ENCODE measurements around the gene MRPS18A.
"Not testable (repeated sequence)": the region's sequence is repeated elsewhere in the genome, so short reads cannot be mapped to it uniquely, and the experiment has no call there.

The MRPS18A gene

GRCh38 chr6:43716099-43716498, 28.5 kb upstream of the MRPS18A start:
- peak; percentile 83 for DNase-seq

GRCh38 chr6:43715056-43715788, 27.6 kb upstream of the MRPS18A start:
- DNase-seq, result no peak

- peak; percentile 57 for DNase-seq
Measured at GRCh38 chr6:43714311-43715055, 26.9 kb upstream of the MRPS18A start.

- DNase-seq, result no peak
Measured at GRCh38 chr6:43713643-43714310, 26.2 kb upstream of the MRPS18A start.

DNA sequence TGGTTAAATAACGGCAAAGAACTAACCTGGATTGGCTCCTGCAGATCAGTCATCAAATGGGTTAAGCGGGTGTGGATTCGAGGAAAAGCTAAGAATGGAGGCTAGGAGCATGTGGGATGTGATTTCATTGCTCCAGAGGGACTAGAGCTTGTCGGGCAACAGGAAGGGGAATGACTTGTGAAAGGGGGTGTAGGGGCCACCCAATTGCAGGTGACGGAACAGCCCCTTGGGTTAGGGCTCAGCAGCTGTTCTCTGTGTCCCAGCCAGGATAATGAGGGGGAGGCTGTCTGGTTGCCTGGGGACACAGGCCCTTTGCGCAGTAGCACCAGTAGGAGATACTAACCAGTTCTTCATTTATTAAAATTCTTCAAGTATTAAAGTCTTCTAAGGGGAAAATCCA, 25.0 kb upstream of the MRPS18A start:
- DNase-seq, result no peak

DNA sequence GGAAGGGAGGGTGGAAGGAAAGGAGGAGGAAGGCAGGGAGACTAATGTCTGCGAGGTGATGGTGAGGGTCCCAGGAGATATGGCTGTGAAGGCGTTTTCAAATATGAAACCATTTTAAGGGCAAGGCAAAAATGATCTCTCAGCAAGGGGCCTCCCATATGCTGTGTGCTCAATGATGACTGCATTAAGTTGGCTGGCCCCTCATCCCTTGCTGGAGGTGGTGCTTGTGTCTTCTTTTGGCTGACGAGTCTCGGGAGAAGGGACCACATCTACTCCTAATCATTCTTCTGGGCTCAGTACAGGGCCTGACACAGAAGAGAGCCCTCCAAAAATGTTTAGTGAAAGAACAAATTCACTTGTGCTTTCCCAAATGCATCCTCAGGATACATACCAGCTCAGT, 23.0 kb upstream of the MRPS18A start:
- DNase-seq, result no peak

DNA sequence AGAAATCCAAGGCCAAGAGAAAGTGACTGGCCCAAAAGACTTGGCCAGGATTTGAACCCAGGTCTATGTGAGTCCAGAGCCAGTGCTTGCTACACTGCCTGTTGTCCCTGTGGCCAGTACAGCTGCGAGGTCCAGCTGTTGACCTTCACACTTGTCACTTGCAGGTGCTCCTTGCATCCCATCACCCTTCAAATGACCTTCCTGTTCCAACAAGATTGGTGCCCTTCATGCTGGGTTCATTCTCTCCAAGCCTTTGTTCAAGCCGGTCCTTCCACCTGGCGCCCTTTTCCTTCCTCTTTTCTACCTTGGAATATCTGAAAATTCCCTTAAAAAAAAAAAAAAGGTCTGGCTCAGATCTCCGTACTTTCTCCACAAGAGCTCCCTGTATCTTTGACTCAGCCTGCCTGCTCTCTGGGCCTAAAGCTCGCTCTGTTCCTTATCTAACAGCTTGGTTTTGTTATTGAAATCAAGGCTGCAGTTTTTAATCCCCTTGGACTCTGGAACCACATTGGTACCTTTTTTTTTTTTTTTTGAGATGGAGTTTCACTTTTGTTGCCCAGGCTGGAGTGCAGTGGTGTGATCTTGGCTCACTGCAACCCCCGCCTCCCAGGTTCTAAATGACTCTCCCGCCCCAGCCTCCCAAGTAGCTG, 22.2 kb upstream of the MRPS18A start:
- no peak for DNase-seq

DNA sequence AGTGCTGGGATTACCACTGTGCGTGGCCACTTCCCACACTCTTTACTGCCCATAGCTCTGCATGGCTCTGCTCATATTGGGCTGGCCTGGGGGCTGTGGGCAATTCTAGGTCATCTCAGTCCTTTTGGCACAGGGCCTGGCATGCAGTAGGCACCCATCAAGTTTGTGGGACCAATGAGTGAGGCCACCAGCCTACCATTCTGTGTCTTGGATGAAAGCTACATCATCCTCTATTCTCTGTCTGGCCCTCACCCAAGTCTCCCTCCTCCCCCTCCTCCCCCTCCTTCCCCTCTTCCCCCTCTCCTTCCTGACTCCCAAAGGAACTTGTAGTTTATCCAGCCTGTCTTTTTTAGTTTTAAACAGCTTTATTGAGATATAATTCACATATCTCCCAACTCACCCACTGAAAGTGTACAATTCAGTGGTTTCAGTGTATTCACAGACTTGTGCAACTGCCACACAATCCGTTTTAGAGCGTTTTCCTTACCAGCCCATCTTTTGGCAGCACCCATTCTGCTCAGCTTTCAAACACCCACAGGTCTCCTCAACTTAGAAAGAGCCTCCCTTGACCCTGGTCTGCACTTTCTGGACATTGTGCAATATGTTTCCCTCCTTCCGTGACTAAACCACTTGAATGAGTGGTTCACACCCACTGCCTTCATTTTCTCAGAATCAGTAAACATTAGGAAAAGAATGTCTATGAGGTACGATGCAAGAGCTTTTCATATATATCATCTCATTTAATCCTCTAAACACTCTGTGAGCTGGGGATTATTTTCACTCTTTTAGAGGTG, 21.5 kb upstream of the MRPS18A start:
- no peak for DNase-seq

- no peak for DNase-seq
Measured at GRCh38 chr6:43707767-43708166, 20.2 kb upstream of the MRPS18A start.

GRCh38 chr6:43707269-43707668, 19.7 kb upstream of the MRPS18A start:
- no peak for DNase-seq

GRCh38 chr6:43706788-43707187, 19.2 kb upstream of the MRPS18A start:
- no peak for DNase-seq

DNA sequence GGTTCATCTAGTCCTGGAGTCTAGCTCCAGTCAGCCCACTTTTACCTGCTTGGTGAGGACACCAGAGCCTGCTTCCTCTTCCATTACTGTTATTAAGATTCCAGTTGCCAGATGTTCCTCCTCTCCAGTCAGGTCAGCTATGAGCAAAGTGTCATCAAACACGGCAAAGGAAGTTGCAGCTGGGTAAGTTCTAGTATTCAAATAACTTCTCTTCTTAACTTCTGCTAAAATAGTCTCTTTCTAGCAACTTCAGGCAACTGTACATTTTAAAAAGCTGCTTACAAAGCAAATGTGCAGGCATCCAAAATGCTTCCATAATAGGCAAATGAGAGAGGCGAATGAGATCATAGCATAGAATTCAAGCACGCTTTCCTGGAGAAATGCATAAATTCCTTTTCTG, 18.4 kb upstream of the MRPS18A start:
- DNase-seq, result no peak

- DNase-seq, result no peak
Measured at GRCh38 chr6:43703512-43704429, 16.2 kb upstream of the MRPS18A start.

- peak; percentile 93 for DNase-seq
Measured at GRCh38 chr6:43702534-43703440, 15.2 kb upstream of the MRPS18A start.

DNA sequence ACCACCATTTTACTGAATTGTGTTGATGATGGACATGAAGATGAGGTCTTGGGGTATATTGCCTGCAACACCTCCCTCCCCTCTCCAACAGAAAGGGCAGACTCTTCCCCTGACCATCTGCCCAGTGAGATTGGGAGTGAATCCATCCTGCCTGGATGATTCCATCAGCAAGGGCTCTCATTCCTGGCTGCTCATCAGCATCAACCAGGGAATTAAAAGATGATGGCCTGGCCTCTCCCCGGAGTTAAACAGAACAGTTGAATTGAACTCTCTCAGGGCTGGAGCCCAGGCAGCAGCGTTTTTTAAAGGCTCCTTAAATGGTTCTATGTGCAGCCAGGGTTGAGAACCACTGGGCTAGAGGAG, 14.6 kb upstream of the MRPS18A start:
- no peak for DNase-seq

DNA sequence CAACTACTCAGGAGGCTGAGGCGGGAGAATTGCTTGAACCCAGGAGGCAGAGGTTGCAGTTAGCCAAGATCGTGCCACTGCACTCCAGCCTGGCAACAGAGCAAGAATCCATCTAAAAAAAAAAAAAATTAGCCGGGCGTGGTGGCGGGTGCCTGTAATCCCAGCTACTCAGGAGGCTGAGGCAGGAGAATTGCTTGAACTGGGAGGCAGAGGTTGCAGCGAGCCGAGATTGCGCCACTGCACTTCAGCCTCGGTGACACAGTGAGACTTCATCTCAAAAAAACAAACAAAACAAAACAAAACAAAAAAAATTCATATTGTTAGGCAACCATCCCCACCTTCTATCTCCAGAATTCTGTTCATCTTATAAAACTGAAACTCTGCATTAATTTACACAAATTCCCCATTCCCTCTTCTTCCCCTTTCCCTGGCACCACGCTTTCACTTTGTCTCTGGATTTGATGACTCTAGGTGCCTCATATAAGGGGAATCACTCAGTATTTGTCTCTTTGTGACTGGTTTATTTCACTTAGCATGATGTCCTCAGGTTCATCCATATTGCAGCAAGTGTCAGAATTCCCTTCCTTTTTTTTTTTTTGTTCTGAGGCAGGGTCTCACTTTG, 13.5 kb upstream of the MRPS18A start:
- not testable (repeated sequence) for DNase-seq

- peak; percentile 49 for DNase-seq
Measured at GRCh38 chr6:43699564-43700186, 12.1 kb upstream of the MRPS18A start.

DNA sequence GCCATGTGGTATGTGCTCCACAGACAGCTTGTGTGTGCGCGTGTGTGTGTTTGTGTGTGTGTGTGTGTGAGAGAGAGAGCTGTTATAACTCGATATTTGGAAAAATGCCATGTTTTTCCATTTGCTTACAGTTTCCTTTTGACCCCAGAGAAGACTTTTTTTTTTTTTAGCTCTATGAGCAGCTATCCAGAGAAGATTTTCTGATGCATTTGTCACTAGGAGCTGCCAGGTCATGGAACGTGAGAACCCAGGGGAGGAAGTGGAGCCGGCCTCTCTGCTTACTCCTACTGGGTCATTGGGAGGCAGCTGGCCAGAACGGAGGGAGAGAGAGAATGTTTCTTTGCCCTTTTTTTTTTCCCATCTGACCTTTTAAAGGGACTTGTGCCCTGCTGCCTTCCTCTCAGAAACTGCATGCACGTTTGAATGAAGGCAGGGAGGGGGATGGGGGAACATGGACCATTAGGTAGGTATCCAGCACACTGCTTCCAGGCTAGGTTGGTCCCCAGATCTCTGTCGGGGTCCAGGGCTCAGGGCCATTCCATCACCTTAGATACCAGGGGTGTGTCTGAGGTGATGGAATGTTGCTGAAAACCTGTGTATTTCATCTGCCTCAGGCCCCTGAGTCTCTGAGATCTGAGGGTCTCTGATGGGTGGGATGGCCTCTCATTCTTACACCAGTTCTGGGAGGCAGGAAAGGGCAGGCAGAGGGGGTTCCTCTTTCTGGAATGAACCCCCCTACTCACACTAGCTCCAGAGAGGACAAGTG, 11.2 kb upstream of the MRPS18A start:
- DNase-seq, result peak; percentile 54

GRCh38 chr6:43697421-43697820, 9.8 kb upstream of the MRPS18A start:
- no peak for DNase-seq

Data from eye (tissue), 1 donor.